Occipital lobe (tissue), 2 donors: ENCODE measurements around the gene TAF4. TPM values are rescaled to one million over a fixed set of nuclear protein-coding genes. Genes with fewer than 3 reads are reported as not detected.
"Not testable (repeated sequence)": the region's sequence is repeated elsewhere in the genome, so short reads cannot be mapped to it uniquely, and the experiment has no call there.

Experiments
- DNase-seq: peaks from one replicate; lab custom pipeline; 2025; lab: John Stamatoyannopoulos, UW
- total RNA-seq: library from RNA; depleted of rRNA; stranded (reverse); fragments of >200 nt; gene quantifications from one replicate; pipeline ENCODE4 v1.2.3, GENCODE V29; 2014

The TAF4 gene
- total RNA-seq, 1 donor from 2014 or later, result 8.6 TPM

DNA sequence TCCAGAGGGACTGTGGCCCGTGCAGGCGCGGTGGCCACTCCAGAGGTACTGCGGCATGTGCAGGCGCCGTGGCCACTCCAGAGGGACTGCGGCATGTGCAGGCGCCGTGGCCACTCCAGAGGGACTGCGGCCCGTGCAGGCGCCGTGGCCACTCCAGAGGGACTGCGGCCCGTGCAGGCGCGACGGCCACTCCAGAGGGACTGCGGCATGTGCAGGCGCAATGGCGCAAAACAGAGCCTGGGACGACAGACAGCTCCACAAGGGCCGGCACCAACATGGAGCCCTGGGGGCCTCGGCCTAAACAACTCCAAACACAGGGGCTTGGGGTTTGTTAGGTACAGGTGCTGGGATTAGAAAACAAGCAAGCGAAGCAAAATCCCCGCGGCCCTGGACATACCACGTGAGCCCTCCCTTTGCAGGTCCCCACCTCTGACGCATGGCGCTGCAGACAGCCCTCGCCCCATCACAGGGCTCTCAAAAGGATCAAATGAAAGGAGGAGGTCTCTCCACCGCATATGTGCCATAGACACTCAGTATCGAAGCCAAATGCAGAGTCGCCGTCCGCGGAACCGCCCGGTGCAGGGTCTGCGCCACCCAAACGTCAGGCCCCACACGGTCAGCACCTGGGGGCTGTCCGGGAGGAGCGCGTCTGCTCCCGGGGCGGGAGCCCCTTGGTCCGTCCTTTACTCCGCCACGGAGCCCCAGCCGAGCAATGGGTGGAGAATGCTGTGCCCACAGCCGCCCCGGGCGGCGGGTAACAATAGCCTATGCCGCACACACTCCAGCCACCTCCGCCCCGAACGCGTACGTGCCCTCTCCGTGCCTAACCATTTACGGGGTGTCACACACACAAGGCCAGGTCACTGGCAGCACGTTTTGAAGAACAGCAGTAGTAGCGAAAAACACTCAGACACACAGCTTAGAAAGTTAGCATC, 85.7 kb downstream of the TAF4 start:
- no peak for DNase-seq

- DNase-seq, result no peak
Measured at GRCh38 chr20:61979090-61979489, 86.6 kb downstream of the TAF4 start.

GRCh38 chr20:61978491-61978890, 87.2 kb downstream of the TAF4 start:
- DNase-seq, result no peak

DNA sequence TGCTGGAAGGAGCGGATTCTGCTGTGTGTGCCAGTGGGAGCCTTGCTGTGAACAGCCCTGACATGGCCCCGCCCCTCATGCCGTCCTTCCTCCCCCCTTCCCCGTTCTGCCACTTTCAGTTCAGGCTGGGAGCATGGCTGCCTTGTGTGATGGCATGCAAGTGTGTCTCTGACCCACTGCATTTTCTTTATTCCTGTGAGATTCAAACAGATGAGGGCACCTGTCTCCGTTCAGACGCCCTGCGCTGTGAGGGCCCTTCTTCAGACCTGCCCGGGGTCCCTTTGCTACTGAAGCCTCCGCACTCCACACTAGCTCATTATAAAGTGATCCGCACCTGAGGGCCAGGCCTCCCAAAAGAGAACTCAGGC, 88.3 kb downstream of the TAF4 start:
- no peak for DNase-seq

- no peak for DNase-seq
Measured at GRCh38 chr20:61976644-61977418, 88.8 kb downstream of the TAF4 start.

DNA sequence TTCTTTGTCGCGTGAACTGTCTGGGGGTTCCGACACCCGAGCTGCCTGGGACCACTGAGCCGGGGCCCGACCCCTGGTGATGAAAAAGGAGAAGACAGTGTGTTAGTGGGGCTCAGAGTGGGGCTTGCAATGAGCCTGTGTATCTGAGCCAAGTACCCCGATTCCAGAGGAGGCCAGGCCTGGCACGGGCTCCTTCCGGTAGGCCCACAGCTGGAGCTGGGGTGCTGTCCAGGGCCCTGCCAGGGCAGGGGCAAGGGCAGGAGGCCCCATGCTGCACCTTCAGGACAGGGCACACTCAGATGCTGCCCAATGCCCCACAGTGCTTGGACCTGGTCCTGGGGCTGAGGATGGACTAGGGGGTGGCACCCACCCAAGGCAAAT, 89.4 kb downstream of the TAF4 start:
- no peak for DNase-seq

- no peak for DNase-seq
Measured at GRCh38 chr20:61975407-61976129, 90.1 kb downstream of the TAF4 start.

GRCh38 chr20:61974357-61974665, 91.4 kb downstream of the TAF4 start:
- no peak for DNase-seq

GRCh38 chr20:61973515-61974356, 91.9 kb downstream of the TAF4 start:
- DNase-seq, result no peak

- DNase-seq, result no peak
Measured at GRCh38 chr20:61972636-61973508, 92.8 kb downstream of the TAF4 start.

DNA sequence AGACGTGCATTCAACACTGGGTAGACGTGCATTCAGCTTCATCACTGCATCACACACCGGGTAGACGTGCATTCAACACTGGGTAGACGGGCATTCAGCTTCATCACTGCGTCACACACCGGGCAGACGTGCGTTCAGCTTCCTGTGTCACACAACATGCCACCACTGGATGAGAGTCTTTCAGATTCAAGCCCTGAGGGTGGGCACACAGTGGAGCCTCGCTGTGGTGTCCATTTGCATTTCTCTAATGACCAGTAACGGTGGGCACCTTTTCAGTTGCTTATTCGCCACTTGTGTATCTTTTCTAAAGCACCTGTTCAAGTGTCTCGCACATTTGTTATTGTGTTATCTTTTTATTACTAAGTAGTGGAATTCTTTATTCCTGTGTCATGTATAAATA, 94.1 kb downstream of the TAF4 start:
- DNase-seq, result not testable (repeated sequence)

DNA sequence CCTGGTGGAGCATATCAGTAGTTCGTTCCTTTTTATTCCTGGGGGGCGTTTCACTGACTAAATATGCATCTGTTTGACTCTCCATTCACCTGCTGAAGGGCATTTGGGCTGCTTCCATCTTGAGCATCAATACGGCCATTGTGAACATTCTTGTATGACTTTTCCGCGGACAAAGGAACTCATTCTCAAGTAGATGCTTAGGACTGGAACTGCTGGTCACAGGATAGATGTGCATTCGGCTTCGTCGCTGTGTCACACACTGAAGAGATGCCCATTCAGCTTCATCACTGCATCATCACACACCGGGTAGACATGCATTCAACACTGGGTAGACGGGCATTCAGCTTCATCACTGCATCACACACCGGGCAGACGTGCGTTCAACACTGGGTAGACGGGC, 95.3 kb downstream of the TAF4 start:
- no peak for DNase-seq

- no peak for DNase-seq
Measured at GRCh38 chr20:61969806-61970205, 95.9 kb downstream of the TAF4 start.

DNA sequence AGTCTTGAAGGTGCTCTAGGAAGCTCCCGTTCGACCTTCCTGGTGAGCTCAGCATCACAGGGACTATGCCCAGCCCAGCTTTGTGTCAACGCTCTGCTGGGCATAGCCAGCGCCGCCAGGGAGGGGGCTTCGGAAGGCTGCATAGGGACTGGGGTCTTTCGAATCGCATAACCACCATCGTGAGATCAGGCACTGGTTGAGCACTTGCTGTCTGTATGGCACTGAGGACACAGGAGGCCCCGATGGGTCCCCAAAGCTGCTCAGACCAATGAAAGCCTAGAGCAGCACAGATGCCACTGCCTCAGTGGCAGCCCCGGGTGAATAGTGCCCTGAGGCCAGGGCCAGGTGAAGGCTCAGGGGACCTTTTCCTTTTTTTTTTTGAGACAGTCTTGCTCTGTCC, 96.7 kb downstream of the TAF4 start:
- no peak for DNase-seq

GRCh38 chr20:61968036-61968810, 97.5 kb downstream of the TAF4 start:
- DNase-seq, result no peak

GRCh38 chr20:61967300-61967699, 98.4 kb downstream of the TAF4 start:
- no peak for DNase-seq

- no peak for DNase-seq
Measured at GRCh38 chr20:61966492-61967244, 99.0 kb downstream of the TAF4 start.

GRCh38 chr20:61965606-61966491, 99.8 kb downstream of the TAF4 start:
- no peak for DNase-seq
